Measurements from ENCODE around the gene PDE2A. TPM values are rescaled to one million over a fixed set of nuclear protein-coding genes. Genes with fewer than 3 reads are reported as not detected.

The PDE2A gene
- total and polyA plus RNA-seq, 10 of the 15 experiments (the other 5 are each of a cell fraction or from before 2014, with no cell fraction given) = 0.06 to 0.15 (median 0.11) TPM; not detected in 6

DNA sequence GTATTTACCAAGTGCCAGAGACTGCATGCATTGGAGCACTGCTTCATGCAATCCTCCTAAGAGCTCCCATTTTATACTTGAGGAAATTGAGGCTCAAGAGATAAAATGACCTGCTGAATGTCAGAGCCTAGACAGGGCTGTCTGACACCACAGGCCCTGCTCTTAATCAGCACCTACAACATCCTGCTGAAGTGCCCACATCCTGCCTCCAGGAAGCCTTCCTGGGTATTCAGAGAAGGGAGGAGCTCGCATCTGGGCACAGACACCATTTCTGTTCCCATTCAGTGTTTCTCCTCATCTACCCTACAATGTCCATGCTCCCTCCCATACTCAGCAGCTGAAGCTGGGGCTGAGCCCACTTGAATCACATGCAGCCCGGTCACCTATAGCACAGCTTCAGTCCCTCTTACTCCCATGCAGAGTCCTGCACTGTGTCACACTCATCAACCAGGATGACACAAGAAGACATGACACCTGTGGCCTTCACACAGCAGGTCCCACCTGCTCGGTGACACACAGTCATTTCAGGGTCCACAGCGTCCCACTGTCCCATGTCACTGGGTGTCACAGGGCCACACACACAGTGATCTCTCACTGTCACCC is 53.1 kb downstream of the PDE2A start:
- POLR2A ChIA-PET = interaction anchor here (0.5 kb wide), 1 partner anchor 991 kb away, joined by 4 read pairs; no protein-coding TSS in a partner anchor
- no peak overlapping the region for H3K9ac ChIP-seq (ENCODE audit: control insufficient read depth, insufficient read depth, low read length)
- intact Hi-C loops (cut with micrococcal nuclease; ENCODE audit: unreplicated experiment) = no loop called here
- CTCF ChIA-PET = interaction anchor here (1.6 kb wide), 1 partner anchor 13 kb away, joined by 5 read pairs; no protein-coding TSS in a partner anchor
- WGBS (ENCODE audit: insufficient coverage, insufficient replicate concordance, low lambda C conversion rate, missing lambda C conversion rate) = 16% methylated on average over 4 of the region's 4 CpGs
- FAIRE-seq = no peak
- H3K9me3 ChIP-seq (replicated peaks; ENCODE audit: control insufficient read depth, insufficient read depth, low read length) = no peaks in the 10 kb centered on the region
- H3K4me3 ChIP-seq = no peak overlapping the region
- no peaks in the 10 kb centered on the region for H3K4me1 ChIP-seq (ENCODE audit: control insufficient read depth, insufficient read depth, low read length)
- RAD21 ChIA-PET (ENCODE audit: unreplicated experiment) = no interaction called here
- no peak overlapping the region for H3K27ac ChIP-seq (ENCODE audit: control insufficient read depth, insufficient read depth)
- H3K79me2 ChIP-seq (ENCODE audit: control insufficient read depth, insufficient read depth, low read length) = no peaks in the 10 kb centered on the region
- H4K20me1 ChIP-seq (ENCODE audit: control insufficient read depth, insufficient read depth) = no peaks in the 10 kb centered on the region
- BruUV-seq (replicated peaks) = no TSS peak
- SMC1A ChIA-PET (ENCODE audit: uncharacterized antibody, unreplicated experiment) = interaction anchor here (0.7 kb wide), 1 partner anchor 140 kb away, joined by 3 read pairs; no protein-coding TSS in a partner anchor
- no peaks in the 10 kb centered on the region for H3K36me3 ChIP-seq (ENCODE audit: control insufficient read depth in 2 of 2, insufficient read depth in 2 of 2, low read length in 1 of 2)
- no peak for ATAC-seq
- peaks cover 2 to 3% of the 10 kb centered on the region in 2 experiments for H3K27me3 ChIP-seq (replicated peaks in 1 of 2; ENCODE audit: control insufficient read depth in 2 of 2, insufficient read depth in 2 of 2, low read length in 1 of 2)
- no peak for DNase-seq (ENCODE audit: low read depth, low spot score)
- in situ Hi-C loops (cut with MboI) = no loop called here
- H3K4me2 ChIP-seq (ENCODE audit: control insufficient read depth, insufficient read depth) = no peak overlapping the region
- no peak overlapping the region for H2AFZ ChIP-seq (ENCODE audit: control insufficient read depth, low read depth, low read length)
- no peak for TF ChIP-seq KDM1A (IDR thresholded peaks at IDR 0.05; ENCODE audit: borderline replicate concordance)
- TF ChIP-seq YBX1 (IDR thresholded peaks at IDR 0.05) = no peak
- TF ChIP-seq, protein P1, sequence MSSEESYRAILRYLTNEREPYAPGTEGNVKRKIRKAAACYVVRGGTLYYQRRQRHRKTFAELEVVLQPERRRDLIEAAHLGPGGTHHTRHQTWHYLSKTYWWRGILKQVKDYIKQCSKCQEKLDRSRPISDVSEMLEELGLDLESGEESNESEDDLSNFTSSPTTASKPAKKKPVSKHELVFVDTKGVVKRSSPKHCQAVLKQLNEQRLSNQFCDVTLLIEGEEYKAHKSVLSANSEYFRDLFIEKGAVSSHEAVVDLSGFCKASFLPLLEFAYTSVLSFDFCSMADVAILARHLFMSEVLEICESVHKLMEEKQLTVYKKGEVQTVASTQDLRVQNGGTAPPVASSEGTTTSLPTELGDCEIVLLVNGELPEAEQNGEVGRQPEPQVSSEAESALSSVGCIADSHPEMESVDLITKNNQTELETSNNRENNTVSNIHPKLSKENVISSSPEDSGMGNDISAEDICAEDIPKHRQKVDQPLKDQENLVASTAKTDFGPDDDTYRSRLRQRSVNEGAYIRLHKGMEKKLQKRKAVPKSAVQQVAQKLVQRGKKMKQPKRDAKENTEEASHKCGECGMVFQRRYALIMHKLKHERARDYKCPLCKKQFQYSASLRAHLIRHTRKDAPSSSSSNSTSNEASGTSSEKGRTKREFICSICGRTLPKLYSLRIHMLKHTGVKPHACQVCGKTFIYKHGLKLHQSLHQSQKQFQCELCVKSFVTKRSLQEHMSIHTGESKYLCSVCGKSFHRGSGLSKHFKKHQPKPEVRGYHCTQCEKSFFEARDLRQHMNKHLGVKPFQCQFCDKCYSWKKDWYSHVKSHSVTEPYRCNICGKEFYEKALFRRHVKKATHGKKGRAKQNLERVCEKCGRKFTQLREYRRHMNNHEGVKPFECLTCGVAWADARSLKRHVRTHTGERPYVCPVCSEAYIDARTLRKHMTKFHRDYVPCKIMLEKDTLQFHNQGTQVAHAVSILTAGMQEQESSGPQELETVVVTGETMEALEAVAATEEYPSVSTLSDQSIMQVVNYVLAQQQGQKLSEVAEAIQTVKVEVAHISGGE (CRISPR knock-in tag; IDR thresholded peaks at IDR 0.05) = no peak
- TF ChIP-seq HDGF (IDR thresholded peaks at IDR 0.05) = no peak
- no peak for TF ChIP-seq SIX5 (IDR thresholded peaks at IDR 0.05; ENCODE audit: low read depth, low read length, severe bottlenecking)
- no peak for TF ChIP-seq MEF2A (IDR thresholded peaks at IDR 0.05; ENCODE audit: insufficient read depth, low read depth, low read length)
- TF ChIP-seq, protein P2, sequence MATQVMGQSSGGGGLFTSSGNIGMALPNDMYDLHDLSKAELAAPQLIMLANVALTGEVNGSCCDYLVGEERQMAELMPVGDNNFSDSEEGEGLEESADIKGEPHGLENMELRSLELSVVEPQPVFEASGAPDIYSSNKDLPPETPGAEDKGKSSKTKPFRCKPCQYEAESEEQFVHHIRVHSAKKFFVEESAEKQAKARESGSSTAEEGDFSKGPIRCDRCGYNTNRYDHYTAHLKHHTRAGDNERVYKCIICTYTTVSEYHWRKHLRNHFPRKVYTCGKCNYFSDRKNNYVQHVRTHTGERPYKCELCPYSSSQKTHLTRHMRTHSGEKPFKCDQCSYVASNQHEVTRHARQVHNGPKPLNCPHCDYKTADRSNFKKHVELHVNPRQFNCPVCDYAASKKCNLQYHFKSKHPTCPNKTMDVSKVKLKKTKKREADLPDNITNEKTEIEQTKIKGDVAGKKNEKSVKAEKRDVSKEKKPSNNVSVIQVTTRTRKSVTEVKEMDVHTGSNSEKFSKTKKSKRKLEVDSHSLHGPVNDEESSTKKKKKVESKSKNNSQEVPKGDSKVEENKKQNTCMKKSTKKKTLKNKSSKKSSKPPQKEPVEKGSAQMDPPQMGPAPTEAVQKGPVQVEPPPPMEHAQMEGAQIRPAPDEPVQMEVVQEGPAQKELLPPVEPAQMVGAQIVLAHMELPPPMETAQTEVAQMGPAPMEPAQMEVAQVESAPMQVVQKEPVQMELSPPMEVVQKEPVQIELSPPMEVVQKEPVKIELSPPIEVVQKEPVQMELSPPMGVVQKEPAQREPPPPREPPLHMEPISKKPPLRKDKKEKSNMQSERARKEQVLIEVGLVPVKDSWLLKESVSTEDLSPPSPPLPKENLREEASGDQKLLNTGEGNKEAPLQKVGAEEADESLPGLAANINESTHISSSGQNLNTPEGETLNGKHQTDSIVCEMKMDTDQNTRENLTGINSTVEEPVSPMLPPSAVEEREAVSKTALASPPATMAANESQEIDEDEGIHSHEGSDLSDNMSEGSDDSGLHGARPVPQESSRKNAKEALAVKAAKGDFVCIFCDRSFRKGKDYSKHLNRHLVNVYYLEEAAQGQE (IDR thresholded peaks at IDR 0.05; ENCODE audit: low read depth, low read length) = no peak
- TF ChIP-seq, protein P3, sequence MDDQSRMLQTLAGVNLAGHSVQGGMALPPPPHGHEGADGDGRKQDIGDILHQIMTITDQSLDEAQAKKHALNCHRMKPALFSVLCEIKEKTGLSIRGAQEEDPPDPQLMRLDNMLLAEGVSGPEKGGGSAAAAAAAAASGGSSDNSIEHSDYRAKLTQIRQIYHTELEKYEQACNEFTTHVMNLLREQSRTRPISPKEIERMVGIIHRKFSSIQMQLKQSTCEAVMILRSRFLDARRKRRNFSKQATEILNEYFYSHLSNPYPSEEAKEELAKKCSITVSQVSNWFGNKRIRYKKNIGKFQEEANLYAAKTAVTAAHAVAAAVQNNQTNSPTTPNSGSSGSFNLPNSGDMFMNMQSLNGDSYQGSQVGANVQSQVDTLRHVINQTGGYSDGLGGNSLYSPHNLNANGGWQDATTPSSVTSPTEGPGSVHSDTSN (IDR thresholded peaks at IDR 0.05; ENCODE audit: insufficient replicate concordance, low read depth, low read length) = no peak
- TF ChIP-seq SMC3 (IDR thresholded peaks at IDR 0.05; ENCODE audit: borderline replicate concordance, low read length) = no peak
- no peak for TF ChIP-seq TAF1 (IDR thresholded peaks at IDR 0.05; ENCODE audit: borderline replicate concordance, low read depth, low read length)
- TF ChIP-seq SREBF1 (IDR thresholded peaks at IDR 0.05; ENCODE audit: low read length) = no peak
- no peak for TF ChIP-seq DPF2 (IDR thresholded peaks at IDR 0.05)
- no peak for TF ChIP-seq RAD21 (IDR thresholded peaks at IDR 0.05; ENCODE audit: insufficient read depth, low read depth, low read length)
- TF ChIP-seq PAX8 (IDR thresholded peaks at IDR 0.05) = no peak
- TF ChIP-seq NFXL1 (IDR thresholded peaks at IDR 0.05; ENCODE audit: borderline replicate concordance) = no peak
- TF ChIP-seq RAD51 (IDR thresholded peaks at IDR 0.05) = no peak
- no peak for TF ChIP-seq SRF (IDR thresholded peaks at IDR 0.05; ENCODE audit: low read depth in 2 of 2, low read length in 2 of 2)
- no peak for TF ChIP-seq GABPA (IDR thresholded peaks at IDR 0.05; ENCODE audit: low read depth)
